Astrocyte (in vitro differentiated cells and primary cell): Measurements from ENCODE around the gene NOL4L. TPM values are rescaled to one million over a fixed set of nuclear protein-coding genes. Genes with fewer than 3 reads are reported as not detected.

Source experiments
- DNase-seq: peaks from one replicate; pipeline ENCODE4 v3.0.0-alpha.2; 2010; ENCODE audit warnings: low read depth
- FAIRE-seq: peaks from 2 replicates; lab custom pipeline; 2011; peaks lifted over from hg19 to GRCh38; lab: Jason Lieb, UNC
- H2AFZ ChIP-seq: 2 replicates; pipeline ENCODE4 v1.6.0; 2012; ENCODE audit warnings: low read depth, low read length, inconsistent platforms
- H3K27ac ChIP-seq: 2 replicates; pipeline ENCODE4 v1.5.1; 2011; ENCODE audit warnings: low read depth, low read length, inconsistent platforms
- H3K27me3 ChIP-seq: 2 replicates; pipeline ENCODE4 v1.6.0; 2011; ENCODE audit warnings: low read length, inconsistent platforms; ENCODE audit not compliant: insufficient read depth
- H3K36me3 ChIP-seq: 2 replicates; pipeline ENCODE4 v1.5.1; 2011; ENCODE audit warnings: low read length, inconsistent platforms; ENCODE audit not compliant: insufficient read depth
- H3K4me1 ChIP-seq: 2 replicates; pipeline ENCODE4 v1.5.1; 2011; ENCODE audit warnings: low read length, inconsistent platforms; ENCODE audit not compliant: insufficient read depth
- H3K4me2 ChIP-seq: 2 replicates; pipeline ENCODE4 v1.6.0; 2012; ENCODE audit warnings: low read length, inconsistent platforms
- H3K4me3 ChIP-seq: 2 replicates; pipeline ENCODE4 v1.5.1; 2011; ENCODE audit warnings: low read depth, mild to moderate bottlenecking, low read length, inconsistent platforms; ENCODE audit not compliant: insufficient read depth
- H3K79me2 ChIP-seq: 2 replicates; pipeline ENCODE4 v1.6.0; 2012; ENCODE audit warnings: mild to moderate bottlenecking, low read length, inconsistent platforms; ENCODE audit not compliant: insufficient read depth
- H3K9ac ChIP-seq: 2 replicates; pipeline ENCODE4 v1.6.0; 2012; ENCODE audit warnings: mild to moderate bottlenecking, low read length, inconsistent platforms
- H3K9me3 ChIP-seq: 2 replicates; pipeline ENCODE4 v1.5.1; 2012; ENCODE audit warnings: low read depth, mild to moderate bottlenecking, low read length, inconsistent platforms; ENCODE audit not compliant: insufficient read depth
- H4K20me1 ChIP-seq: 2 replicates; pipeline ENCODE4 v1.6.0; 2012; ENCODE audit warnings: low read length, inconsistent platforms; ENCODE audit not compliant: insufficient read depth
- H3K27ac Mint-ChIP-seq: one replicate; pipeline ENCODE4 v1.8.0; 2021; ENCODE audit warnings: mild to moderate bottlenecking, mixed read lengths; ENCODE audit not compliant: unreplicated experiment
- H3K27me3 Mint-ChIP-seq: one replicate; pipeline ENCODE4 v1.8.0; 2021; ENCODE audit warnings: low read depth, mixed read lengths; ENCODE audit not compliant: unreplicated experiment
- H3K36me3 Mint-ChIP-seq: one replicate; pipeline ENCODE4 v1.8.0; 2021; ENCODE audit warnings: low read depth, mixed read lengths; ENCODE audit not compliant: unreplicated experiment
- H3K4me1 Mint-ChIP-seq: one replicate; pipeline ENCODE4 v1.8.0; 2021; ENCODE audit warnings: low read depth, mixed read lengths; ENCODE audit not compliant: unreplicated experiment
- H3K4me3 Mint-ChIP-seq: one replicate; pipeline ENCODE4 v1.8.0; 2021; ENCODE audit warnings: mild to moderate bottlenecking, moderate library complexity, mixed read lengths; ENCODE audit not compliant: unreplicated experiment
- H3K9me3 Mint-ChIP-seq: one replicate; pipeline ENCODE4 v1.8.0; 2021; ENCODE audit warnings: mild to moderate bottlenecking, mixed read lengths; ENCODE audit not compliant: unreplicated experiment
- EZH2 ChIP-seq: IDR thresholded peaks from 2 replicates; pipeline ENCODE4 v1.6.1; 2012; ENCODE audit warnings: mild to moderate bottlenecking, low read length, inconsistent platforms; ENCODE audit not compliant: insufficient read depth
- total RNA-seq: library from RNA; stranded (reverse); gene quantifications from 2 replicates; pipeline ENCODE4 v1.2.1, GENCODE V29; 2021
- TF ChIP-seq, protein P1 (sequence below): IDR thresholded peaks from 2 replicates; pipeline ENCODE4 v1.5.1; 2011; ENCODE audit warnings: low read depth, mild to moderate bottlenecking, inconsistent platforms, low read length, moderate library complexity; ENCODE audit not compliant: insufficient read depth

Gene NOL4L
- total RNA-seq, 1 donor from 2014 or later, result 35.5 TPM

DNA sequence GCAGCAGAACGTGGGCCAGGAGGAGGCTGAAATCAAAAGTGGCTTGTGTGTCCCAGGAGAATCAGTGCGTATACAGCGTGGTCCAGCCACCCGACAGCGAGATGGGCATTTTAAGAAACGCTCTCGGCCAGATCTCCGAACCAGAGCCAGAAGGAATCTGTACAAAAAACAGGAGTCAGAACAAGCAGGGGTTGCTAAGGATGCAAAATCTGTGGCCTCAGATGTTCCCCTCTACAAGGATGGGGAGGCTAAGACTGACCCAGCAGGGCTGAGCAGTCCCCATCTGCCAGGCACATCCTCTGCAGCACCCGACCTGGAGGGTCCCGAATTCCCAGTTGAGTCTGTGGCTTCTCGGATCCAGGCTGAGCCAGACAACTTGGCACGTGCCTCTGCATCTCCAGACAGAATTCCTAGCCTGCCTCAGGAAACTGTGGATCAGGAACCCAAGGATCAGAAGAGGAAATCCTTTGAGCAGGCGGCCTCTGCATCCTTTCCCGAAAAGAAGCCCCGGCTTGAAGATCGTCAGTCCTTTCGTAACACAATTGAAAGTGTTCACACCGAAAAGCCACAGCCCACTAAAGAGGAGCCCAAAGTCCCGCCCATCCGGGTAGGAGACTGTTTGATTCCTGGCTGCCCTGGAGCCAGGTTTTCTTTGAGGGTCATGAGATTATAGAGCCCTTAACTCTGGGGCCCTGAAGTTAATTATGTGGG, 151.7 kb downstream of the NOL4L start:
- peaks cover 27% of the 10 kb centered on the region for H3K79me2 ChIP-seq
- H3K4me3 ChIP-seq, result no peak overlapping the region
- no peaks in the 10 kb centered on the region for H3K9me3 ChIP-seq
- no peak for DNase-seq
- FAIRE-seq, result no peak
- Mint-ChIP-seq H3K9me3 (no peaks in the 10 kb centered on the region), H3K36me3 (peaks cover 52% of the 10 kb centered on the region), H3K4me3 (no peak overlapping the region), H3K27me3 (no peaks in the 10 kb centered on the region), H3K4me1 (no peaks in the 10 kb centered on the region), H3K27ac (no peak overlapping the region)
- peaks cover 65% of the 10 kb centered on the region for H4K20me1 ChIP-seq
- H3K27me3 ChIP-seq, result no peaks in the 10 kb centered on the region
- H3K4me2 ChIP-seq, result no peak overlapping the region
- H3K4me1 ChIP-seq, result no peaks in the 10 kb centered on the region
- H3K36me3 ChIP-seq, result peaks cover 76% of the 10 kb centered on the region
- TF ChIP-seq, protein P1, sequence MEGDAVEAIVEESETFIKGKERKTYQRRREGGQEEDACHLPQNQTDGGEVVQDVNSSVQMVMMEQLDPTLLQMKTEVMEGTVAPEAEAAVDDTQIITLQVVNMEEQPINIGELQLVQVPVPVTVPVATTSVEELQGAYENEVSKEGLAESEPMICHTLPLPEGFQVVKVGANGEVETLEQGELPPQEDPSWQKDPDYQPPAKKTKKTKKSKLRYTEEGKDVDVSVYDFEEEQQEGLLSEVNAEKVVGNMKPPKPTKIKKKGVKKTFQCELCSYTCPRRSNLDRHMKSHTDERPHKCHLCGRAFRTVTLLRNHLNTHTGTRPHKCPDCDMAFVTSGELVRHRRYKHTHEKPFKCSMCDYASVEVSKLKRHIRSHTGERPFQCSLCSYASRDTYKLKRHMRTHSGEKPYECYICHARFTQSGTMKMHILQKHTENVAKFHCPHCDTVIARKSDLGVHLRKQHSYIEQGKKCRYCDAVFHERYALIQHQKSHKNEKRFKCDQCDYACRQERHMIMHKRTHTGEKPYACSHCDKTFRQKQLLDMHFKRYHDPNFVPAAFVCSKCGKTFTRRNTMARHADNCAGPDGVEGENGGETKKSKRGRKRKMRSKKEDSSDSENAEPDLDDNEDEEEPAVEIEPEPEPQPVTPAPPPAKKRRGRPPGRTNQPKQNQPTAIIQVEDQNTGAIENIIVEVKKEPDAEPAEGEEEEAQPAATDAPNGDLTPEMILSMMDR, result no peak
- no peak for TF ChIP-seq EZH2
- no peak overlapping the region for H3K27ac ChIP-seq
- no peak overlapping the region for H3K9ac ChIP-seq
- no peak overlapping the region for H2AFZ ChIP-seq

DNA sequence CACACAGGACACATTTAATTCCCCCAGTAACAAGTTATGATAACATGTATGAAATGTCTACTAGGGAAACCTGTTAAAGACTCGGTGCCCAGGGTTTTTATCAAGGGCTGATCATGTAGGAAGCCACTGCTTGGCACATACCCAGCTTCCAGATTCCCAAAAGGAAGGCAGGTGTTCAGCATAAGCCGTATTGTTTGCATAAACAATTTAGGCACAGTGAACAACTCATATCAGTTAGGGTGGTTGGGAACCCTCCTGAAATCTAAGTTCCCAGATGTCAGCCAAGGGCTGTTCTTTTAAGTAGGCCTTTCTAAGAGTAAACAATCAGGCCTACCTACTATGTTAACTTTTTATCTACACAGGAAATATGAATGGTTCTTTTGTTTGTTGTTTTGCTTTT, 152.9 kb downstream of the NOL4L start:
- H3K36me3 Mint-ChIP-seq, result peaks cover 51% of the 10 kb centered on the region
- no peak for FAIRE-seq
- H3K27me3 Mint-ChIP-seq, result no peaks in the 10 kb centered on the region
- Histone ChIP-seq H3K4me3 (no peak overlapping the region), H3K79me2 (peaks cover 31% of the 10 kb centered on the region), H3K27ac (no peak overlapping the region), H3K9me3 (no peaks in the 10 kb centered on the region), H3K36me3 (peaks cover 76% of the 10 kb centered on the region), H3K9ac (no peak overlapping the region), H3K27me3 (no peaks in the 10 kb centered on the region), H2AFZ (no peak overlapping the region), H3K4me1 (no peaks in the 10 kb centered on the region), H4K20me1 (peaks cover 65% of the 10 kb centered on the region), H3K4me2 (no peak overlapping the region)
- H3K27ac Mint-ChIP-seq, result no peak overlapping the region
- DNase-seq, result no peak
- H3K4me1 Mint-ChIP-seq, result no peaks in the 10 kb centered on the region
- TF ChIP-seq, protein P1, result no peak
- TF ChIP-seq EZH2, result no peak
- H3K4me3 Mint-ChIP-seq, result no peak overlapping the region
- H3K9me3 Mint-ChIP-seq, result no peaks in the 10 kb centered on the region

DNA sequence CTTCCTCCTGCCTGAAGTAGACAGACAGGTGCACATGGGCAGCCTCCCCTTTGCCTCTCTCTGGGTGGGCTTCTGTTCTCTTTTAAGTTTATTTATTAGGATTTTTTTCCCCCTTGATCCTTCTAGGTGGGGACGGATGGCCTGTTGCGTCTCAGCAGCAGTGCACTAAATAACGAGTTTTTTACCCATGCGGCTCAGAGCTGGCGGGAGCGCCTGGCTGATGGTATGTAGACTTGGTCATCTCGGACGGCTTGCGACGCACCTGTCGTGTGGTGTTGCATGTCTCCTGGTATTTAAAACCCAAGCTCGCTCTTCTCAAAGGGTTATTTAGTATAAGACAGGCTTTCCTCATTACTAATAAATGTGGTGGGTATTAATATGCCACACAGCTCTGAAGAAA, 153.7 kb downstream of the NOL4L start:
- H4K20me1 ChIP-seq, result peaks cover 62% of the 10 kb centered on the region
- peaks cover 71% of the 10 kb centered on the region for H3K36me3 ChIP-seq
- no peak overlapping the region for H3K9ac ChIP-seq
- no peak for FAIRE-seq
- no peaks in the 10 kb centered on the region for H3K9me3 ChIP-seq
- H3K27ac Mint-ChIP-seq, result no peak overlapping the region
- no peaks in the 10 kb centered on the region for H3K27me3 Mint-ChIP-seq
- H3K4me2 ChIP-seq, result no peak overlapping the region
- H3K4me1 Mint-ChIP-seq, result no peaks in the 10 kb centered on the region
- no peak overlapping the region for H2AFZ ChIP-seq
- peaks cover 45% of the 10 kb centered on the region for H3K36me3 Mint-ChIP-seq
- H3K27ac ChIP-seq, result no peak overlapping the region
- H3K9me3 Mint-ChIP-seq, result no peaks in the 10 kb centered on the region
- DNase-seq, result no peak
- no peaks in the 10 kb centered on the region for H3K4me1 ChIP-seq
- peaks cover 33% of the 10 kb centered on the region for H3K79me2 ChIP-seq
- TF ChIP-seq, protein P1, result no peak
- TF ChIP-seq EZH2, result no peak
- H3K4me3 ChIP-seq, result no peak overlapping the region
- H3K27me3 ChIP-seq, result no peaks in the 10 kb centered on the region
- no peak overlapping the region for H3K4me3 Mint-ChIP-seq
